Cardiac muscle cell (in vitro differentiated cells and primary cell): ENCODE data around the gene NCS1. TPM values are rescaled to one million over a fixed set of nuclear protein-coding genes. Genes with fewer than 3 reads are reported as not detected.
"Not testable (repeated sequence)": the region's sequence is repeated elsewhere in the genome, so short reads cannot be mapped to it uniquely, and the experiment has no call there.

Experiments
- DNase-seq, 2 donors: peaks; one replicate each; pipeline versions ENCODE4 v3.0.0 to v3.0.0-alpha.2; 2010 to 2017; ENCODE audit warnings: low read depth in 1 of 2, low spot score in 1 of 2
- H3K27ac ChIP-seq: fragments of 200-600 bp; sonication (generic); 2 replicates; pipeline ENCODE4 v1.5.1; 2016
- H3K27me3 ChIP-seq: fragments of 200-600 bp; sonication (generic); 2 replicates; pipeline ENCODE4 v1.6.0; 2016; ENCODE audit warnings: control low read depth
- H3K36me3 ChIP-seq: fragments of 200-600 bp; sonication (generic); 2 replicates; pipeline ENCODE4 v1.5.1; 2016; ENCODE audit warnings: control low read depth
- H3K4me1 ChIP-seq: fragments of 200-600 bp; sonication (generic); 2 replicates; pipeline ENCODE4 v1.8.1; 2017; ENCODE audit warnings: low read depth, mild to moderate bottlenecking, mixed run types
- H3K4me3 ChIP-seq: fragments of 200-600 bp; sonication (generic); 2 replicates; pipeline ENCODE4 v1.5.1; 2016; ENCODE audit warnings: mild to moderate bottlenecking
- H3K9me3 ChIP-seq: fragments of 200-600 bp; sonication (generic); 2 replicates; pipeline ENCODE4 v1.5.1; 2017; ENCODE audit warnings: low read depth, mild to moderate bottlenecking, control low read depth
- CTCF ChIP-seq: IDR thresholded peaks from 2 replicates; pipeline ENCODE4 v1.5.1; 2012; ENCODE audit warnings: low read depth, mild to moderate bottlenecking, low read length
- polyA plus RNA-seq: library from polyadenylated mRNA; unstranded; fragments of >200 nt; fragmentation: Nextera tagmentation; extraction: Ambion mirVana; gene quantifications from 2 replicates; pipeline ENCODE4 v1.2.1, GENCODE V29; 2016
- total RNA-seq: library from RNA; depleted of rRNA; stranded (reverse); fragments of >200 nt; gene quantifications from 2 replicates; pipeline ENCODE4 v1.2.3, GENCODE V29; 2016

NCS1 gene
- total and polyA plus RNA-seq, 2 experiments from 2014 or later, result 48.3 to 55.7 TPM

GRCh38 chr9:130276121-130276520 is 103.9 kb downstream of the NCS1 start:
- Histone ChIP-seq H3K36me3 (no peaks in the 10 kb centered on the region), H3K27me3 (no peaks in the 10 kb centered on the region), H3K27ac (no peak overlapping the region), H3K4me1 (no peaks in the 10 kb centered on the region), H3K4me3 (no peak overlapping the region), H3K9me3 (no peaks in the 10 kb centered on the region)
- peak in 1 of 2 donors; percentile 42 for DNase-seq
- TF ChIP-seq CTCF, result no peak

GRCh38 chr9:130276955-130277354 is 104.8 kb downstream of the NCS1 start:
- Histone ChIP-seq H3K4me1 (no peaks in the 10 kb centered on the region), H3K4me3 (no peak overlapping the region), H3K9me3 (no peaks in the 10 kb centered on the region), H3K36me3 (no peaks in the 10 kb centered on the region), H3K27me3 (no peaks in the 10 kb centered on the region), H3K27ac (no peak overlapping the region)
- DNase-seq, result no peak
- TF ChIP-seq CTCF, result no peak

- H3K4me1 ChIP-seq, H3K4me3 ChIP-seq, H3K9me3 ChIP-seq, H3K27me3 ChIP-seq, H3K36me3 ChIP-seq, DNase-seq, H3K27ac ChIP-seq: not testable (repeated sequence)
Observed at GRCh38 chr9:130277525-130277924, 105.3 kb downstream of the NCS1 start.

- H3K27me3 ChIP-seq, result no peaks in the 10 kb centered on the region
- no peaks in the 10 kb centered on the region for H3K9me3 ChIP-seq
- H3K36me3 ChIP-seq, result no peaks in the 10 kb centered on the region
- no peak overlapping the region for H3K4me3 ChIP-seq
- no peak for TF ChIP-seq CTCF
- DNase-seq, result no peak
- H3K4me1 ChIP-seq, result no peaks in the 10 kb centered on the region
- H3K27ac ChIP-seq, result no peak overlapping the region
Observed at GRCh38 chr9:130283539-130284248, 111.5 kb downstream of the NCS1 start.

GRCh38 chr9:130284249-130284625 is 112.0 kb downstream of the NCS1 start:
- DNase-seq, result no peak
- H3K36me3 ChIP-seq, result no peaks in the 10 kb centered on the region
- H3K27ac ChIP-seq, result no peak overlapping the region
- H3K27me3 ChIP-seq, result no peaks in the 10 kb centered on the region
- H3K4me3 ChIP-seq, result no peak overlapping the region
- no peaks in the 10 kb centered on the region for H3K4me1 ChIP-seq
- no peaks in the 10 kb centered on the region for H3K9me3 ChIP-seq
- no peak for TF ChIP-seq CTCF

- no peak for DNase-seq
- Histone ChIP-seq H3K4me3 (no peak overlapping the region), H3K36me3 (no peaks in the 10 kb centered on the region), H3K9me3 (no peaks in the 10 kb centered on the region), H3K27ac (no peak overlapping the region), H3K27me3 (no peaks in the 10 kb centered on the region), H3K4me1 (no peaks in the 10 kb centered on the region)
- no peak for TF ChIP-seq CTCF
Observed at GRCh38 chr9:130284690-130285089, 112.5 kb downstream of the NCS1 start.
